SK-N-SH (cell line): ENCODE results near the gene RUNDC3A. TPM values are rescaled to one million over a fixed set of nuclear protein-coding genes. Genes with fewer than 3 reads are reported as not detected.

Experiments used
- CTCF ChIA-PET: fragments of 300-600, 350-600 bp; formaldehyde crosslinking; extraction: SDS; loops from one replicate; lab custom pipeline; 2021; lab: Yijun Ruan, JAX
- POLR2A ChIA-PET: fragments of 350-600 bp; sonication (Branson Sonifier 250); formaldehyde crosslinking; extraction: SDS; loops from one replicate; lab custom pipeline; 2020; ENCODE audit warnings: antibody characterized with exemption, inconsistent platforms; lab: Yijun Ruan, JAX
- DNase-seq: peaks from one replicate; pipeline ENCODE4 v3.0.0; 2012
- H2AFZ ChIP-seq: fragments of 200-600 bp; sonication (generic); 2 replicates; pipeline ENCODE4 v1.8.1; 2016; ENCODE audit warnings: antibody characterized with exemption, mild to moderate bottlenecking, low read depth
- H3F3A ChIP-seq: fragments of 200-600 bp; sonication (generic); replicated peaks from 2 replicates; pipeline ENCODE3; 2016; ENCODE audit warnings: antibody characterized with exemption, mild to moderate bottlenecking; ENCODE audit not compliant: insufficient read depth
- H3K27ac ChIP-seq, 2 experiments: fragments of 200-500 bp in 1 of 2; fragments of 200-600 bp in 1 of 2; sonication (Bioruptor generic) in 1 of 2; sonication (generic), shearing (Covaris generic) in 1 of 2; 2 replicates each; pipeline versions ENCODE4 v1.5.1 to v1.6.1; 2014 to 2016; ENCODE audit warnings: low read depth in 2 of 2, inconsistent platforms in 1 of 2, low read length in 1 of 2, mild to moderate bottlenecking in 1 of 2, mixed read lengths in 1 of 2
- H3K27me3 ChIP-seq: fragments of 200-600 bp; sonication (generic), shearing (Covaris generic); 2 replicates; pipeline ENCODE4 v1.6.1; 2016; ENCODE audit warnings: mixed run types; ENCODE audit not compliant: insufficient read depth
- H3K36me3 ChIP-seq, 2 experiments: fragments of 200-500 bp in 1 of 2; fragments of 200-600 bp in 1 of 2; sonication (Bioruptor generic) in 1 of 2; sonication (generic) in 1 of 2; replicated peaks in 1 of 2; 2 replicates each; pipeline versions ENCODE3 to v1.5.1; 2014 to 2016; ENCODE audit warnings: low read length in 1 of 2, mild to moderate bottlenecking in 1 of 2; ENCODE audit not compliant: insufficient read depth in 2 of 2, control insufficient read depth in 1 of 2
- H3K4me1 ChIP-seq, 2 experiments: fragments of 200-500 bp in 1 of 2; fragments of 200-600 bp in 1 of 2; sonication (Bioruptor generic) in 1 of 2; sonication (generic), shearing (Covaris generic) in 1 of 2; 2 replicates each; pipeline versions ENCODE4 v1.5.1 to v1.6.1; 2014 to 2016; ENCODE audit warnings: low read depth in 1 of 2, low read length in 1 of 2, mixed run types in 1 of 2; ENCODE audit not compliant: insufficient read depth in 2 of 2, control insufficient read depth in 1 of 2
- H3K4me2 ChIP-seq: fragments of 200-600 bp; sonication (generic), shearing (Covaris generic); 2 replicates; pipeline ENCODE4 v1.6.1; 2017; ENCODE audit warnings: mixed run types
- H3K4me3 ChIP-seq, 2 experiments: fragments of 200-500 bp in 1 of 2; fragments of 200-600 bp in 1 of 2; sonication (Bioruptor generic) in 1 of 2; sonication (generic), shearing (Covaris generic) in 1 of 2; 2 replicates each; pipeline versions ENCODE4 v1.5.1 to v1.8.1; 2014 to 2016; ENCODE audit warnings: low read depth in 2 of 2, inconsistent platforms in 1 of 2, low read length in 1 of 2, mild to moderate bottlenecking in 1 of 2, mixed read lengths in 1 of 2, moderate library complexity in 1 of 2
- H3K79me2 ChIP-seq: fragments of 200-600 bp; sonication (generic); 2 replicates; pipeline ENCODE4 v1.8.1; 2017; ENCODE audit warnings: mild to moderate bottlenecking; ENCODE audit not compliant: insufficient read depth
- H3K9ac ChIP-seq: fragments of 200-600 bp; sonication (generic); 2 replicates; pipeline ENCODE4 v1.6.1; 2017; ENCODE audit warnings: mixed run types
- H3K9me2 ChIP-seq: fragments of 200-600 bp; sonication (generic); 2 replicates; pipeline ENCODE4 v1.6.1; 2017; ENCODE audit warnings: mixed run types
- H3K9me3 ChIP-seq: fragments of 200-600 bp; sonication (generic); 2 replicates; pipeline ENCODE4 v1.6.1; 2017; ENCODE audit warnings: mixed run types, mild to moderate bottlenecking, moderate library complexity
- H4K20me1 ChIP-seq: fragments of 200-600 bp; sonication (generic); 2 replicates; pipeline ENCODE4 v1.6.1; 2017; ENCODE audit warnings: mild to moderate bottlenecking, mixed run types; ENCODE audit not compliant: insufficient read depth
- CHD2 ChIP-seq: fragments of 150-350 bp; IDR thresholded peaks from 2 replicates; pipeline ENCODE4 v1.6.1; 2018; ENCODE audit warnings: low read length; ENCODE audit not compliant: partially characterized antibody
- CTCF ChIP-seq: fragments of 200-600 bp; sonication (generic); IDR thresholded peaks from 2 replicates; pipeline ENCODE4 v1.6.1; 2017; ENCODE audit warnings: antibody characterized with exemption, mild to moderate bottlenecking, moderate library complexity
- ELF1 ChIP-seq: IDR thresholded peaks from 2 replicates; pipeline ENCODE4 v1.4.0; 2012
- NFIC ChIP-seq: IDR thresholded peaks from 2 replicates; pipeline ENCODE4 v1.4.0; 2012; ENCODE audit warnings: borderline replicate concordance
- REST ChIP-seq: IDR thresholded peaks from 2 replicates; pipeline ENCODE4 v1.6.1; 2012; ENCODE audit warnings: mild to moderate bottlenecking, low read depth, low read length, moderate library complexity
- TAF1 ChIP-seq: IDR thresholded peaks from 2 replicates; pipeline ENCODE4 v1.6.1; 2012; ENCODE audit warnings: low read depth, mild to moderate bottlenecking, low read length, moderate library complexity, borderline replicate concordance
- USF1 ChIP-seq: IDR thresholded peaks from 2 replicates; pipeline ENCODE4 v1.4.0; 2012; ENCODE audit warnings: low read depth, borderline replicate concordance
- USF2 ChIP-seq: fragments of 150-350 bp; IDR thresholded peaks from 2 replicates; pipeline ENCODE4 v1.6.1; 2017; ENCODE audit warnings: antibody characterized with exemption, low read length, low read depth, borderline replicate concordance
- WGBS: methylation state at CpG from one replicate; pipeline ENCODE4 v1.1.6; 2017; ENCODE audit warnings: low lambda C conversion rate; 5-methylcytosine and 5-hydroxymethylcytosine counted together
- polyA plus RNA-seq, 3 experiments: library from polyadenylated mRNA; depleted of rRNA; stranded (reverse); fragments of >200 nt; gene quantifications; 2 replicates each; pipeline ENCODE4 v1.2.3, GENCODE V29; 2012

The RUNDC3A gene
- polyA plus RNA-seq, 1 of the 3 experiments (the other 2 are of a cell fraction): 8.9 TPM

GRCh38 chr17:44267818-44268490 lies 40.4 kb upstream of the RUNDC3A start, which contains the start of gene SLC4A1:
Gene SLC4A1, minus strand, starts transcription at chr17:44268135. Its CDS starts 5,269 bp downstream, at chr17:44262866.
- H3K79me2 ChIP-seq: no peaks in the 10 kb centered on the region
- peaks cover 0 to 14% of the 10 kb centered on the region in 2 experiments; a peak in 1 of 4 replicates for H3K4me1 ChIP-seq
- 67% methylated on average over 12 of the region's 14 CpGs for WGBS
- no peaks in the 10 kb centered on the region for H3K9me3 ChIP-seq
- CTCF ChIA-PET: interaction anchor here (0.9 to 1.0 kb wide), 2 partner anchors 17 to 27 kb away, joined by 3 read pairs; no protein-coding TSS in a partner anchor
- H2AFZ ChIP-seq: no peak within 1 kb of the TSS
- POLR2A ChIA-PET: no interaction called here
- H3K9me2 ChIP-seq: no peaks in the 10 kb centered on the region
- H4K20me1 ChIP-seq: no peaks in the 10 kb centered on the region
- H3K4me2 ChIP-seq: no peak within 1 kb of the TSS
- peak; percentile 44 for DNase-seq
- no peaks in the 10 kb centered on the region for H3F3A ChIP-seq
- H3K4me3 ChIP-seq: no peak within 1 kb of the TSS
- TF ChIP-seq REST (no peak), CTCF (no peak), NFIC (no peak), TAF1 (no peak), ELF1 (no peak), USF1 (no peak), USF2 (no peak), CHD2 (no peak)
- TF ChIP-seq, all 33 proteins: peak for 0
- no peak within 1 kb of the TSS for H3K9ac ChIP-seq
- no peaks in the 10 kb centered on the region for H3K36me3 ChIP-seq
- H3K27me3 ChIP-seq: no peaks in the 10 kb centered on the region; the same call in 1 of the 2 replicates
- H3K27ac ChIP-seq: no peak within 1 kb of the TSS
